ENCODE measurements around the gene AVEN.
"Not testable (repeated sequence)": the region's sequence is repeated elsewhere in the genome, so short reads cannot be mapped to it uniquely, and the experiment has no call there.

Gene AVEN

GRCh38 chr15:33825453-33825852 is 213.6 kb downstream of the AVEN start:
- no peak for DNase-seq (ENCODE audit: low spot score)
- no peak for TF ChIP-seq CTCF (IDR thresholded peaks at IDR 0.05; ENCODE audit: extremely low read depth, missing control alignments)

GRCh38 chr15:33823119-33823518 is 215.9 kb downstream of the AVEN start:
- DNase-seq (ENCODE audit: low spot score), result no peak

GRCh38 chr15:33822479-33822878 is 216.5 kb downstream of the AVEN start:
- no peak for DNase-seq (ENCODE audit: low spot score)
- TF ChIP-seq CTCF (IDR thresholded peaks at IDR 0.05; ENCODE audit: extremely low read depth, missing control alignments), result no peak

More at GRCh38 chr15:33823119-33823518, 215.9 kb downstream of the AVEN start:
- no peak for TF ChIP-seq CTCF (IDR thresholded peaks at IDR 0.05; ENCODE audit: extremely low read depth, missing control alignments)

- DNase-seq (ENCODE audit: low spot score), result not testable (repeated sequence)
Observed at GRCh38 chr15:33819499-33819898, 219.5 kb downstream of the AVEN start.
